ENCODE results near the gene SYCP1. TPM values are rescaled to one million over a fixed set of nuclear protein-coding genes. Genes with fewer than 3 reads are reported as not detected.

Gene SYCP1
- total and polyA plus RNA-seq, 10 of the 15 experiments (the other 5 are each of a cell fraction or from before 2014, with no cell fraction given): not detected

DNA sequence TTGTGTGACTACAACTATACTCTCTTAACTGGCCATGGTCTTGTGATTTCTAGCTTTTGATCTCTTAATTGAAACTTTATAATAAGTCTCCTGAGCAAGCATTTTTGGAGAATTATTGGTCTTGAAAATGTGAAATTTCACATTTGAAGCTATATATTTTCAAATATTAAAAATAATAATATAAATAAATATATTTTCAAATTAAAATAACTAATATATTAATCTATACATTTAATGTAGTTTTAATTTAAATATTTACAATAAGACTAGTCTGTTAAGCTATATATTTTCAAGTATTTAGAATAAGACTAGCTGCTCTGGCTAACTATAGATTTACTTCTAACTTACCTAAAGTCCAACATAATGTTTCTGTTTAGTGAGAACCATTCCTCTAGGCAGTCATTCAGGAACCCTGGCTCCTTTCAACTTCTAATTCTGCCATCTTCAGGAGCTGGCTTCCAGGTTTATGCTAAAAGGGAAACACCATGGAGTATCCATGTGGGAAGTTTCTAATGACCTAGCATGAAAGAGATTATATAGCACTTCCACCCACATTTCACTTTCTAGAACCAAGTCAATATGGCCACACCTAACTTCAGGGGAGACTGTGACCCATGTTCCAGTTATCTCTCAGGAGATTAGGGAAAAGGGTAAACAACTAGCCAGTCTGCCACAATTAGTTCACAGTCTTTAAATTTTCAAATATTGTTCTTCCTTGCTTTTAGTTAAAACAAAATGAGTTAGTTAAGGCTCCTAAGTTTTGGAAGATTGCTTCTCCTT is 143.0 kb downstream of the SYCP1 start (continued):
- TF ChIP-seq, protein P1, sequence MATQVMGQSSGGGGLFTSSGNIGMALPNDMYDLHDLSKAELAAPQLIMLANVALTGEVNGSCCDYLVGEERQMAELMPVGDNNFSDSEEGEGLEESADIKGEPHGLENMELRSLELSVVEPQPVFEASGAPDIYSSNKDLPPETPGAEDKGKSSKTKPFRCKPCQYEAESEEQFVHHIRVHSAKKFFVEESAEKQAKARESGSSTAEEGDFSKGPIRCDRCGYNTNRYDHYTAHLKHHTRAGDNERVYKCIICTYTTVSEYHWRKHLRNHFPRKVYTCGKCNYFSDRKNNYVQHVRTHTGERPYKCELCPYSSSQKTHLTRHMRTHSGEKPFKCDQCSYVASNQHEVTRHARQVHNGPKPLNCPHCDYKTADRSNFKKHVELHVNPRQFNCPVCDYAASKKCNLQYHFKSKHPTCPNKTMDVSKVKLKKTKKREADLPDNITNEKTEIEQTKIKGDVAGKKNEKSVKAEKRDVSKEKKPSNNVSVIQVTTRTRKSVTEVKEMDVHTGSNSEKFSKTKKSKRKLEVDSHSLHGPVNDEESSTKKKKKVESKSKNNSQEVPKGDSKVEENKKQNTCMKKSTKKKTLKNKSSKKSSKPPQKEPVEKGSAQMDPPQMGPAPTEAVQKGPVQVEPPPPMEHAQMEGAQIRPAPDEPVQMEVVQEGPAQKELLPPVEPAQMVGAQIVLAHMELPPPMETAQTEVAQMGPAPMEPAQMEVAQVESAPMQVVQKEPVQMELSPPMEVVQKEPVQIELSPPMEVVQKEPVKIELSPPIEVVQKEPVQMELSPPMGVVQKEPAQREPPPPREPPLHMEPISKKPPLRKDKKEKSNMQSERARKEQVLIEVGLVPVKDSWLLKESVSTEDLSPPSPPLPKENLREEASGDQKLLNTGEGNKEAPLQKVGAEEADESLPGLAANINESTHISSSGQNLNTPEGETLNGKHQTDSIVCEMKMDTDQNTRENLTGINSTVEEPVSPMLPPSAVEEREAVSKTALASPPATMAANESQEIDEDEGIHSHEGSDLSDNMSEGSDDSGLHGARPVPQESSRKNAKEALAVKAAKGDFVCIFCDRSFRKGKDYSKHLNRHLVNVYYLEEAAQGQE (IDR thresholded peaks at IDR 0.05; ENCODE audit: low read depth, low read length): no peak
- TF ChIP-seq, protein P2, sequence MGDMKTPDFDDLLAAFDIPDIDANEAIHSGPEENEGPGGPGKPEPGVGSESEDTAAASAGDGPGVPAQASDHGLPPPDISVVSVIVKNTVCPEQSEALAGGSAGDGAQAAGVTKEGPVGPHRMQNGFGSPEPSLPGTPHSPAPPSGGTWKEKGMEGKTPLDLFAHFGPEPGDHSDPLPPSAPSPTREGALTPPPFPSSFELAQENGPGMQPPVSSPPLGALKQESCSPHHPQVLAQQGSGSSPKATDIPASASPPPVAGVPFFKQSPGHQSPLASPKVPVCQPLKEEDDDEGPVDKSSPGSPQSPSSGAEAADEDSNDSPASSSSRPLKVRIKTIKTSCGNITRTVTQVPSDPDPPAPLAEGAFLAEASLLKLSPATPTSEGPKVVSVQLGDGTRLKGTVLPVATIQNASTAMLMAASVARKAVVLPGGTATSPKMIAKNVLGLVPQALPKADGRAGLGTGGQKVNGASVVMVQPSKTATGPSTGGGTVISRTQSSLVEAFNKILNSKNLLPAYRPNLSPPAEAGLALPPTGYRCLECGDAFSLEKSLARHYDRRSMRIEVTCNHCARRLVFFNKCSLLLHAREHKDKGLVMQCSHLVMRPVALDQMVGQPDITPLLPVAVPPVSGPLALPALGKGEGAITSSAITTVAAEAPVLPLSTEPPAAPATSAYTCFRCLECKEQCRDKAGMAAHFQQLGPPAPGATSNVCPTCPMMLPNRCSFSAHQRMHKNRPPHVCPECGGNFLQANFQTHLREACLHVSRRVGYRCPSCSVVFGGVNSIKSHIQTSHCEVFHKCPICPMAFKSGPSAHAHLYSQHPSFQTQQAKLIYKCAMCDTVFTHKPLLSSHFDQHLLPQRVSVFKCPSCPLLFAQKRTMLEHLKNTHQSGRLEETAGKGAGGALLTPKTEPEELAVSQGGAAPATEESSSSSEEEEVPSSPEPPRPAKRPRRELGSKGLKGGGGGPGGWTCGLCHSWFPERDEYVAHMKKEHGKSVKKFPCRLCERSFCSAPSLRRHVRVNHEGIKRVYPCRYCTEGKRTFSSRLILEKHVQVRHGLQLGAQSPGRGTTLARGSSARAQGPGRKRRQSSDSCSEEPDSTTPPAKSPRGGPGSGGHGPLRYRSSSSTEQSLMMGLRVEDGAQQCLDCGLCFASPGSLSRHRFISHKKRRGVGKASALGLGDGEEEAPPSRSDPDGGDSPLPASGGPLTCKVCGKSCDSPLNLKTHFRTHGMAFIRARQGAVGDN (IDR thresholded peaks at IDR 0.05): no peak

DNA sequence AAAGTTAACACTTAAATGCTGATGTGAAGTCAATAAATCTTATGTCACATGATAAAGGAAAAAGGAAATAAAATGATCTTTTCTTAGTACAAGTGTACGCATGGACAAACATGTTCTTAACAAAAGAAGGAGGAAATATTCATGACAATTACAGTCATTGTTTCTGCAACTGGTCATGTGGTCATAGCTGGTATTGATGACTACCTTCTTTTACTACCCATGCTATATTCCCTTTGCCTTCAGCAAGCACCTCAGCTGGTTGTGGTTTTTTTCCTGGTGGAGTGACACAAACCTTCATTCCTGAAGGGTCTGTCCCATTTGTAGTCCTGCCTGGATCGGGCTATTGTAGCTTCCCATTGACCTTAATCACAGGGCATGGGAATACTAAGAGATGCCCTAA is 151.5 kb downstream of the SYCP1 start:
- no peaks in the 10 kb centered on the region for H4K20me1 ChIP-seq (ENCODE audit: control insufficient read depth, insufficient read depth)
- no peaks in the 10 kb centered on the region for H3K36me3 ChIP-seq (ENCODE audit: control insufficient read depth in 2 of 2, insufficient read depth in 2 of 2, low read length in 1 of 2)
- H3K9ac ChIP-seq (ENCODE audit: control insufficient read depth, insufficient read depth, low read length): no peak overlapping the region
- no peak overlapping the region for H2AFZ ChIP-seq (ENCODE audit: control insufficient read depth, low read depth, low read length)
- CTCF ChIA-PET: no interaction called here
- no peak for FAIRE-seq
- intact Hi-C loops (cut with micrococcal nuclease; ENCODE audit: unreplicated experiment): no loop called here
- SMC1A ChIA-PET (ENCODE audit: uncharacterized antibody, unreplicated experiment): no interaction called here
- H3K4me3 ChIP-seq: no peak overlapping the region
- DNase-seq (ENCODE audit: low read depth, low spot score): no peak
- no peaks in the 10 kb centered on the region for H3K79me2 ChIP-seq (ENCODE audit: control insufficient read depth, insufficient read depth, low read length)
- H3K9me3 ChIP-seq (replicated peaks; ENCODE audit: control insufficient read depth, insufficient read depth, low read length): no peaks in the 10 kb centered on the region
- WGBS (ENCODE audit: insufficient coverage, insufficient replicate concordance, low lambda C conversion rate, missing lambda C conversion rate): 46% methylated on average over 2 of the region's 2 CpGs
- in situ Hi-C loops (cut with MboI): no loop called here
- no peaks in the 10 kb centered on the region for H3K4me1 ChIP-seq (ENCODE audit: control insufficient read depth, insufficient read depth, low read length)
- H3K27ac ChIP-seq (ENCODE audit: control insufficient read depth, insufficient read depth): no peak overlapping the region
- POLR2A ChIA-PET: no interaction called here
- no peaks in the 10 kb centered on the region for H3K27me3 ChIP-seq (replicated peaks in 1 of 2; ENCODE audit: control insufficient read depth in 2 of 2, insufficient read depth in 2 of 2, low read length in 1 of 2)
- no peak overlapping the region for H3K4me2 ChIP-seq (ENCODE audit: control insufficient read depth, insufficient read depth)
- BruUV-seq (replicated peaks): no TSS peak
- RAD21 ChIA-PET (ENCODE audit: unreplicated experiment): no interaction called here
- no peak for ATAC-seq
- no peak for TF ChIP-seq RCOR1 (conservative IDR thresholded peaks at IDR 0.05; ENCODE audit: low read depth, low read length)
- no peak for TF ChIP-seq JUNB (IDR thresholded peaks at IDR 0.05)
- TF ChIP-seq, protein P3, sequence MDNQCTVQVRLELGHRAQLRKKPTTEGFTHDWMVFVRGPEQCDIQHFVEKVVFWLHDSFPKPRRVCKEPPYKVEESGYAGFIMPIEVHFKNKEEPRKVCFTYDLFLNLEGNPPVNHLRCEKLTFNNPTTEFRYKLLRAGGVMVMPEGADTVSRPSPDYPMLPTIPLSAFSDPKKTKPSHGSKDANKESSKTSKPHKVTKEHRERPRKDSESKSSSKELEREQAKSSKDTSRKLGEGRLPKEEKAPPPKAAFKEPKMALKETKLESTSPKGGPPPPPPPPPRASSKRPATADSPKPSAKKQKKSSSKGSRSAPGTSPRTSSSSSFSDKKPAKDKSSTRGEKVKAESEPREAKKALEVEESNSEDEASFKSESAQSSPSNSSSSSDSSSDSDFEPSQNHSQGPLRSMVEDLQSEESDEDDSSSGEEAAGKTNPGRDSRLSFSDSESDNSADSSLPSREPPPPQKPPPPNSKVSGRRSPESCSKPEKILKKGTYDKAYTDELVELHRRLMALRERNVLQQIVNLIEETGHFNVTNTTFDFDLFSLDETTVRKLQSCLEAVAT (IDR thresholded peaks at IDR 0.05): no peak
- no peak for TF ChIP-seq RELA (IDR thresholded peaks at IDR 0.05; ENCODE audit: borderline replicate concordance, partially characterized antibody)
- no peak for TF ChIP-seq BACH1 (IDR thresholded peaks at IDR 0.05; ENCODE audit: borderline replicate concordance)
- TF ChIP-seq POLR2AphosphoS2 (IDR thresholded peaks at IDR 0.05; ENCODE audit: low read depth, low read length): no peak
- no peak for TF ChIP-seq YBX1 (IDR thresholded peaks at IDR 0.05)
- TF ChIP-seq FOS (IDR thresholded peaks at IDR 0.05; ENCODE audit: borderline replicate concordance, extremely low read depth, insufficient read length): no peak
- no peak for TF ChIP-seq CBX5 (IDR thresholded peaks at IDR 0.05; ENCODE audit: low read depth)
- no peak for TF ChIP-seq RBBP5 (conservative IDR thresholded peaks at IDR 0.05)
